OCI-M1 (cell line): ENCODE data around the gene WNT6.
A peak's percentile ranks its signal among the peaks of the same experiment; 100 is the strongest.

Source experiments
- DNase-seq: peaks from one replicate; lab custom pipeline; 2025; lab: John Stamatoyannopoulos, UW

The WNT6 gene

DNA sequence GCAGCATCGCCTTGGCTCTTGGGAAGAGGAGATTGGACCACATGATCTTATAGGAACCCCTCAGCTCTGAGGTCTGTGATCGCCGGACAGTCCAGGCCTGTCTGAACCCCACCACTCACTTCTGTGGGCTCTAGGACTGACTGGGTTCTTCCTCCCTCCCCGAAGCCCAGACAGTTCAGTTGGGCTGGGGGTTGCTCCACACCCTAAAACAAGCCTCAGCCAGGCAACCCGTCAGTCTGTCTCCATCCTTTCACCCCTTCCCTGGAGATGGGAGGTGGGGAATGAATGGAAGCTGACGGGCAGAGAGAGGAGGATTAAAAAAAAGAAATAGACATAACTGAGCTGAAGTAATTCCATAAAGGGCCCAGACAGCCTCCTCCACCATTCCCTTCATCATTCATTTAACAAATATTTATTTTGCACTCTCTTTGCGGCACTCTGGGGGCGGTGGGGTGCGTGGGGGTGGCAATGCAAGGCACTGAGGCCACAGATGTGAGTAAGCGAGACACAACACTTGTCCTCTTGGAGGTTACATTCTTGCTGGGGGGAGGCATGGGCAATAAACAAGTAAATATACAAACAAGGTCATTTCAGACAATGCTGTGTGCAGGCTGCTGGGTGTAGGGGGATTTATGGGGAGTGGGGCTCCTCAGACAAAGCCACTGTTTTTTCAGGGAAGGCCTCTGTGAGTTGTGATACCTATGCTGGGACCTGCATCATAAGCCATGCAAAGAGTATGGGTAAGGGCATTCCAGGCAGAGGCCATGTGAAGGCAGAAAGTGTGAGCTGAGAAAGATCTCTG, 33.9 kb downstream of the WNT6 start:
- DNase-seq = no peak

- DNase-seq = no peak
Measured at GRCh38 chr2:218894151-218894879, 34.7 kb downstream of the WNT6 start.

DNA sequence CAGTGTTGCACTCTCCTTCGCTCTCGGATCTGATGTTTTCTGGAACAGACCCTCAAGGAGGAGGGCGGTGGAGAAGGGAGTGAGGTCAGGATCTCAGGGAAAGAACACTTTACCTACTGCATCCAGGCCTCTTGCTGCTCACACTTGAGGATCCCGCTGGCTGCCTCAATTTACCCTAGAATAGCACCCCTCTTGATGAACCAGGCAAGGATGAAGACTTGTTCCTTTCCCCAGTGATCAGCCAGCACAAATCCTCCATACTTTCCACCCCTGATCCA, 35.2 kb downstream of the WNT6 start:
- no peak for DNase-seq

DNA sequence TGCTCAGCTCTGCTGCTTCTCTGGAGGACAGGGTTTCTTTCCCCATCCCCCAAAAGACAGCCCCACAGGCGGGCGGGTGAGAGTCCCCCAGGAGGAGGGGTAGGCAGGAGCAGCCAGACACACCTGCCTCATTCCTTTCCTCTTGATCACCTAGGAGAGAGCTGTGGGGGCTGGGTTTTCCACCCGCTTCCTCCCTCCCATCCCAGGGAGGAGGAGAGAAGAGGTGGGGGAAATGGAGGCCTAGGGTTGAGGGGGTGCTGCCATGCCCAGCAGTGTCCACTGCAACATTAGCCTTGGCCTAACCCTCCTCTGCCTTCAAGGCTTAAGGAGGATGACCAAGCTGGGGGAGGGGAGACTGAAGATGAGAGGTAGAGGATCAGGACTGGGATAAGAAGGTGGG, 35.7 kb downstream of the WNT6 start:
- DNase-seq = no peak

DNA sequence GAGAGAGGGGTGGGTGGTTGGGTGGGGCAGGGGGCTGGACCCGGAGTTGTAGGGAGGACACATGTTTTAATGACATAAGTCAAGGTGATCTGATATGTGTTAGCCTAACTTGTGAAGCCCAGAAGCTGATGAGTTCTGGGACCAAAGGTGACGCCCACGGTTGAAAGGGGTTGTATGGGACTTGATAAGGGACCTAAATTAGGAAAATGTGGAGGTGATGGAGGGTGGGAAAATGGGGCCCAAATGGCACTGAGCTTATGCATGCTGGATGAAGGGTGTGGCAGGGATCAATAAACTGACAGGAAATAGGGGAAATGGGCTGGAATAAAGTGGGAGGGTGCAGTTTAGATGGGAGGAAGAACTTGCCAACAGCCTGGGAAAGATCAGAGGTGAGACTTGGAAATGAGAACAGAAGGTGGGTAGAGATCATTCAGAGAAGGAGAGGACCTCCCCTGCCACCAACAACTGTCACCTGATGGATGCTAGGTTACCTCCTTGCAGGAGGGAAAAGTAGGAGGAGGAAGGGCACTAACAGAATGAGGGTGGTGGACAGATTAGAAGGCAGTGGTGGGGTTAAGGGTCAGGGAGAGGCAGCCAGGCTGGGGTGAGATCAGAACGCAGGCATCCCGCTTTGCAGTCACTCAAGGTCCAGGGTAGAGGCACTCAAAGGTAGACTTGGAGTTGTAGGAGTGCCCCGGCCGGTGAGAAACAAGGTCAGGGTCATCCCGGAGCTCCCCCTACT, 36.3 kb downstream of the WNT6 start:
- peak; percentile 56 for DNase-seq

- DNase-seq = peak; percentile 77
Measured at GRCh38 chr2:218896501-218897393, 37.1 kb downstream of the WNT6 start.

GRCh38 chr2:218897394-218898108, 37.9 kb downstream of the WNT6 start:
- no peak for DNase-seq

DNA sequence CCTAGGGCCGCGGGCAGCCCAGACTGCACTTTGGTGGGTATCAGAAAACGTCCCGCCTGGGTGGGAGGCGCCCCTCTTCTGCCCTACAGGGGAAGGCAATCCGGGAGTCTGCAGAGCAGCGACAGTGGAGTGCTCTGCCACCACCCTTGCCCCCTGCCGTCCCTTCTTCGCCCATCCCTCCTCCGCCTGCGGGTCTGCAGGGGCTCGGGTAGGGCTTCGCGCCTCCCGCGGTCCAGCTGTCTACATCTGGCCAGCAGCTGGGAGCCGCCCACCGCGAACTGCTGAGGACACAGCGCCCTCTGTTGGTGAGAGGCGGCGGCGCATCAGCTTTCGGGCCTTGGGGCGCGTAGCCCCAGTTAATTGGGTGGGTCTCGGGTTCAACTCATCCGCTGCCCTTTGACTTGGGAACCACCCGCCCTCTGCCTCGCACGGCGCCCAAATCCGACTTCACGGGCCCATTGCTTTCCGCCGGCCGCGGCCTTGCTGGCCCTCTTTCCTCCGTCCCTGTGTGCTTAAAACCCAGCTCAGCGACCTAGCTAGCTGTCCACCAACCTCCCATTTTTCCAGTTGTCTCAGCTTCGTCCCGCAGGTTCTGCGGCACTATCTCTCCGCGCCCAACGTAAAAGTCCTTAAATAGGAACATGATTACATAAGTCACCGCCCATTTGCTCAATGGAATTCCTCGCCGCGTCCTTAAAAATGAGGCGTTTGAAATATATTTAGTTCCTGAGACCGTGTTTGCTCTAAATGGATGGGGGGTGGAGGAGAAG, 38.7 kb downstream of the WNT6 start:
- peak; percentile 78 for DNase-seq

- no peak for DNase-seq
Measured at GRCh38 chr2:218899147-218899546, 39.5 kb downstream of the WNT6 start.

- no peak for DNase-seq
Measured at GRCh38 chr2:218902427-218902826, 42.8 kb downstream of the WNT6 start.

GRCh38 chr2:218904176-218904575, 44.6 kb downstream of the WNT6 start:
- no peak for DNase-seq

GRCh38 chr2:218908721-218909619, 49.4 kb downstream of the WNT6 start:
- peak; percentile 97 for DNase-seq

DNA sequence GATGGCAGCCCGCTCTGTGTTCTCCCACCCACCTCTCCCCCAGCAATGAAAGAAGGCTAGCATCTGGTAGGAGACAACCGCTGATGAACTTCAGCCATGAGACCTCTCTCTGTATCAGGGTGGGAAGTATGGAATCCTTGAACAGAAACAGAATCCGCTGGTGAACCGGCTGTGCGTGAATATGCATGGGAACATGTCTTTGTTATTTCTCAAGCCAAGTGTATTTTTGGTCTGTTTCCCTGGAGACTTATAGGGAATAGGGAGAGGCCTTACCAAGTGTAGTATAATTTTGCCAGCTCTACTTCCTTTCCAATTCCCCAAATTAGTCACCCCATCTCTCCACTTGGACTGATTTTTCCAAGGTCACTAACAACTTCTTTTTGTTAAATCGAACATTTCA, 51.1 kb downstream of the WNT6 start:
- no peak for DNase-seq

DNA sequence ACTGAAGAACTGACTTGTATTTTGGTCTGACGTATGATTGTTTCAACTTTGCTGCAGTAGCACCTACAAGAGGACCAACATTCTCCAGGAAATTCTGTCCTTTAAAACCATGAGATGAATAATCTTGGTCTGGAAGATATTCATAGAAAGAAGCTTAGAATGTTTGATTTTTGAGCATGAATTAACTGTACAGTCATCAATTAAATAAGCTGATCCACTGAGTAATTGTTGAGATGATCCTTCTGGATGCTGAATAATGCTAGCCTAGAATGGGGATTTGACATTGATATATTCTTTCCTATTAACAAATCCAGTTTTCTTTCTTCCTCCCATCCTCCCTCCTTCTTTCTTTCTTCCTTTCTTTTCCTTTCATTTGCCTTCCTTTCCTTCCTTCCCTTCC, 60.9 kb downstream of the WNT6 start:
- DNase-seq = no peak
